Non-pigmented ciliary epithelial cell (primary cell): ENCODE measurements around the gene MS4A10.
"Not testable (repeated sequence)": the region's sequence is repeated elsewhere in the genome, so short reads cannot be mapped to it uniquely, and the experiment has no call there.

Experiments used
- DNase-seq: peaks from one replicate; pipeline ENCODE4 v3.0.0-alpha.2; 2010; ENCODE audit warnings: low read depth

Gene MS4A10

DNA sequence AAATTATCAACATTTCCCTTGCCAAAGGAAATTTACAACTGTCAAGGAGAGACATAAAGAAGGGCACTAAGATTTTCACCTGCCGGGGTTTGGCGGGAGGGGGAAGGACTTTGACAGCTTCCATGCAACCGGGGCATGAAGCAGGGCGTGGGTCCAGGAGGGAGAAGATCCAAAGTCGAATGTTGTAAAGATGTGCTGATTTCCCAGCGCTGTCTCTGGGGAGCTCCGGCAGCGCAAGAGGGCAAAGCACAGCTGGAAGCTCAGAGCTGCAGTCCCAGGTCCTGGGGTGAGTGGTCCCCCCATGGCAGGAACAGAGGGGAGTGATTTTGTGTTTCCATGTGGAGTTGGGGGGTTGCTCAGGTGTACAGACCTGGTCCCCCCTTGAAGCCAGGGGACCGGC is at the start of gene MS4A10:
TSS of gene MS4A10 (plus strand) at position 198 of the 400 bp plus-strand sequence. CDS start 5,003 bp downstream, outside the sequence.
- no peak for DNase-seq

- DNase-seq = no peak
Observed at GRCh38 chr11:60739114-60739513, 46.0 kb upstream of the MS4A10 start.

DNA sequence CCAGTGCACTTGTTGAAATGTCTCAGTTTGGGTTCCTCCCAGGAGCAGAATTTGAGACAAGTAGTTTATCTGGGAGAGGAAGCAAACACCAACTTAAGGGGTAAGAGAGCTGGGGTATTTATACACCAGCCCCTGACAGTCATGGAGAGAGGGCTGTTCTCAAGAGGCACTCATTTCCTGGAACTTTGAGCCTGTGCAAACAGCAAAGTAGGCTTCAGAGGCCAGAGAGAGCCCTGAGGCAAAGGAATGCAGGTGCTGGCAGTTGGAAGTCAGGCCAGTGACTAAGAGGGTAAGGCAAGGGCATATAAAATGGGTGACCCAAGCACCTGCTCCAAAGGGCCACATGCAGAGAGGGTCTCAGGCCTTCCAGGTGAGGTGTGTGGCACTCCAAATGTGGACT is 44.6 kb upstream of the MS4A10 start:
- DNase-seq = no peak

DNA sequence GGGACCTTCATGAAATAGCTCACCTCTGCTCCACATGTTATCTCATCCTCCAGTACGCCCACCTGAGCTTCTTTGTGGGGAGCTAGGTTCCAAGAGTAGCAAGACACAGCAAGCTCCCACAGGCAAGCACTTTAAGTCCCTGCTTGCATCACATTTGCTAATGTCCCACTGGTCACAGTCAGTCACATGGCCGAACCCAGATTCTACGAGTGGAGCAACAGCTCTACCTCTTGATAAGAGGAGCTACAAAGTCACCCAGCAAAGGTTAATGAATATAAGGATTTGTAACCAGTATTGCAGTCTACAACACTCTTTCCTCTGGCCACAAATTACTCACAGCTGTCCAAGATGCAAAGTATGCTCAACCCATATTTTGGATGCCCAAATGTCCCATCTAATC is 43.7 kb upstream of the MS4A10 start:
- no peak for DNase-seq

DNA sequence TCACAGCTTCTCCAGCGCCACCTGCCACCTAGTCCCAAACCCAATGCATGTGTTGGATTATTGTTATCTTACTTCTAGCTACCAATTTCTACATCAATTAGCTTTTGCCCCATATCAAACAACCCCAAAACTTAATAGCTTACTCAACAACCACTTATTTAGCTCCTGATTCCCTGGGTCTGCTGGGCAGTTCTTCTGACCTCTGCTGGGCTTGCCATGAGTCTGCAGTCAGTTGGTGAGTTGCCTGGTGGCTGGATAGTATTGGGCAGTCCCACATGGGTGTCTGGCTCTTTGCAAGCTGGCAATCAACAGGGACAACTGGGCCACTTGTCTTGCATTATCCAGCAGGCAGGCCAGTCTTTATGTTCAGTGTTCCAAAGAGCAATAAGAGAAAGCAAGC is 42.1 kb upstream of the MS4A10 start:
- DNase-seq = no peak

DNA sequence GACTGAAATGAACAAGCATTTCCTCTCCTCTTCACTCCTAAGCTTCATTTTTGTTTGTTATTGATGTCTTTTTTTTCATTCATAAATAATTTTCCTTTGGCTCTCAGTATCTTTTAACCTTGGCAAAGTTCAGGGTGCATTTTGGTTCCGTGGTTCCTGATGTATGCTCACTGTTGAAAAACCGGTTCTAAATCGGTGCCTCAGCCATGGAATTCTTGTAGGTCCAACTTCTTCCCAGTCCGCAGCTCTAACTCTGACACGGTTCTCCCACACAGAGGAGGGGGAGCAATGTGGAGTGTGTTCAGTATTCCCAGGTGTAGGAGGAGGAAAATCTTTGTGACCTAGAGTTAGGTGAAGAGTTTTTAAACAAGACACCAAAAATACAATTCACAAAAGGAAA is 41.0 kb upstream of the MS4A10 start:
- DNase-seq = no peak

GRCh38 chr11:60747359-60747873 is 37.7 kb upstream of the MS4A10 start:
- DNase-seq = no peak

GRCh38 chr11:60748225-60748624 is 36.9 kb upstream of the MS4A10 start:
- DNase-seq = no peak

- DNase-seq = no peak
Observed at GRCh38 chr11:60748821-60749220, 36.3 kb upstream of the MS4A10 start.

GRCh38 chr11:60750911-60751310 is 34.2 kb upstream of the MS4A10 start:
- no peak for DNase-seq

- no peak for DNase-seq
Observed at GRCh38 chr11:60753309-60753708, 31.8 kb upstream of the MS4A10 start.

DNA sequence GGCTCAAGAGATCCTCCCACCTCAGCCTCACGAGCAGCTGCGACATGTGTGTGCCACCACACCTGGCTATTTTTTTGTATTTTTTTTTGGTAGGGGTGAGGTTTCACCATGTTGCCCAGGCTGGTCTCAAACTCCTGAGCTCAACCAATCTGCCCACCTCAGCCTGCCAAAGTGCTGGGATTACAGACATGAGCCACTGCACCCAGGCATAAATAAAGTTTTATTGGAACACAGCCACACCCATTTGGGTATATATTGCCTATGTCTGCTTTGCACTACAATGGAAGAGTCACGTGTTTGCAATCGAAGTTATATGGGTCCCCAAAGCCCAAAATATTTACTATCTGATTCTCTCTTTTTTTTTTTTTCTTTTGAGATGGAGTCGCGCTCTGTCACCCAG is 30.2 kb upstream of the MS4A10 start:
- no peak for DNase-seq

- no peak for DNase-seq
Observed at GRCh38 chr11:60756307-60757032, 28.7 kb upstream of the MS4A10 start, which contains the start of gene MS4A15. MS4A15 (plus strand) TSS chr11:60756867; CDS start chr11:60763734, 6,867 bp downstream.

- no peak for DNase-seq
Observed at GRCh38 chr11:60757231-60757800, 27.8 kb upstream of the MS4A10 start.

DNA sequence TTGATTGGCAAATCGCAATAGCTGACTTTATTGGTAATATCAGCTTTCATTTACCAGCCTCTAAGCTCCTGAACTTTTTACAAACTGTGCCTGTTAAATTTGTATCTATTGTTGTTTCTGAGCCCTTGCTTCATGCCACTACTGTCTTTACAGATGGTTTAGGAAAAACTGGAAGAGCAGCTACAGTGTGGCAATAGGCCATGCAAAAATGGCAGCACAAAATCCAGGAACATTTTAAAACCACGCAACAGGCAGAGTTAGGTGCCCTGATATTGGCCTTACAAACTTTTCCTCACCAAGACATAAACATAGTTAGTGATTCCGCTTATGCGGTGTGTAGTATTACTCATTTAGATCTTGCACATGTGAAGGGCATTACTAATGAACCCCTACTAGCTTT is 26.5 kb upstream of the MS4A10 start:
- DNase-seq = not testable (repeated sequence)

- DNase-seq = not testable (repeated sequence)
Observed at GRCh38 chr11:60759438-60760225, 25.5 kb upstream of the MS4A10 start.

- no peak for DNase-seq
Observed at GRCh38 chr11:60761436-60762190, 23.5 kb upstream of the MS4A10 start.

- no peak for DNase-seq
Observed at GRCh38 chr11:60762851-60763691, 22.1 kb upstream of the MS4A10 start.

GRCh38 chr11:60763692-60764369 is 21.3 kb upstream of the MS4A10 start:
- DNase-seq = no peak

GRCh38 chr11:60764879-60765278 is 20.3 kb upstream of the MS4A10 start:
- no peak for DNase-seq
